ENCODE results near the gene KRTAP10-3.

The KRTAP10-3 gene

GRCh38 chr21:44526096-44526997, 32.2 kb downstream of the KRTAP10-3 start:
- TF ChIP-seq CTCF (IDR thresholded peaks at IDR 0.05; ENCODE audit: control insufficient read depth, extremely low read depth, insufficient read depth) = no peak
- no peak overlapping the region for H3K4me3 ChIP-seq (ENCODE audit: low read depth, low read length)
- DNase-seq (ENCODE audit: low read depth) = no peak

GRCh38 chr21:44525391-44526095, 33.1 kb downstream of the KRTAP10-3 start:
- DNase-seq (ENCODE audit: low read depth) = no peak
- H3K4me3 ChIP-seq (ENCODE audit: low read depth, low read length) = no peak overlapping the region
- TF ChIP-seq CTCF (IDR thresholded peaks at IDR 0.05; ENCODE audit: control insufficient read depth, extremely low read depth, insufficient read depth) = no peak

GRCh38 chr21:44524414-44525371, 33.9 kb downstream of the KRTAP10-3 start:
- TF ChIP-seq CTCF (IDR thresholded peaks at IDR 0.05; ENCODE audit: control insufficient read depth, extremely low read depth, insufficient read depth) = no peak
- H3K4me3 ChIP-seq (ENCODE audit: low read depth, low read length) = no peak overlapping the region
- DNase-seq (ENCODE audit: low read depth) = no peak

GRCh38 chr21:44523567-44524413, 34.8 kb downstream of the KRTAP10-3 start:
- H3K4me3 ChIP-seq (ENCODE audit: low read depth, low read length) = no peak overlapping the region
- no peak for DNase-seq (ENCODE audit: low read depth)
- TF ChIP-seq CTCF (IDR thresholded peaks at IDR 0.05; ENCODE audit: control insufficient read depth, extremely low read depth, insufficient read depth) = no peak

- TF ChIP-seq CTCF (IDR thresholded peaks at IDR 0.05; ENCODE audit: control insufficient read depth, extremely low read depth, insufficient read depth) = no peak
- no peak for DNase-seq (ENCODE audit: low read depth)
- H3K4me3 ChIP-seq (ENCODE audit: low read depth, low read length) = no peak overlapping the region
Measured at GRCh38 chr21:44522753-44523204, 35.8 kb downstream of the KRTAP10-3 start.
